Keratinocyte (primary cell): ENCODE measurements around the gene SERPINB5. TPM values are rescaled to one million over a fixed set of nuclear protein-coding genes. Genes with fewer than 3 reads are reported as not detected.

ENCODE experiments used
- DNase-seq: peaks from one replicate; pipeline ENCODE4 v3.0.0-alpha.2; 2011; ENCODE audit warnings: low read depth, missing footprints, low spot score
- FAIRE-seq: peaks from 2 replicates; lab custom pipeline; 2011; peaks lifted over from hg19 to GRCh38; lab: Jason Lieb, UNC
- H2AFZ ChIP-seq: 2 replicates; pipeline ENCODE4 v1.6.0; 2012; ENCODE audit warnings: low read length, control low read depth, inconsistent platforms; ENCODE audit not compliant: control insufficient read depth
- H3K27ac ChIP-seq: 2 replicates; pipeline ENCODE4 v1.5.1; 2011; ENCODE audit warnings: low read length; ENCODE audit not compliant: control insufficient read depth, insufficient read depth
- H3K27me3 ChIP-seq: 3 replicates; pipeline ENCODE4 v1.6.0; 2011; ENCODE audit warnings: low read length; ENCODE audit not compliant: control insufficient read depth, insufficient read depth; ENCODE audit errors: extremely low read depth
- H3K36me3 ChIP-seq, 2 experiments: 2 replicates in 1 of 2; 3 replicates in 1 of 2; pipeline ENCODE4 v1.5.1; 2011; ENCODE audit warnings: low read length in 2 of 2, mild to moderate bottlenecking in 1 of 2; ENCODE audit not compliant: control insufficient read depth in 2 of 2, insufficient read depth in 2 of 2; ENCODE audit errors: extremely low read depth in 1 of 2
- H3K4me1 ChIP-seq: 3 replicates; pipeline ENCODE4 v1.5.1; 2011; ENCODE audit warnings: low read length; ENCODE audit not compliant: control insufficient read depth, insufficient read depth; ENCODE audit errors: extremely low read depth
- H3K4me2 ChIP-seq: 3 replicates; pipeline ENCODE4 v1.6.0; 2011; ENCODE audit warnings: low read depth, low read length; ENCODE audit not compliant: control insufficient read depth, insufficient read depth; ENCODE audit errors: extremely low read depth
- H3K4me3 ChIP-seq, 3 experiments: fragments of 200-600 bp in 1 of 3; sonication (generic) in 1 of 3; 2 replicates in 2 of 3; 3 replicates in 1 of 3; pipeline ENCODE4 v1.5.1; 2011 to 2016; ENCODE audit warnings: low read length in 3 of 3, mild to moderate bottlenecking in 3 of 3, control low read depth in 2 of 3, inconsistent platforms in 1 of 3, low read depth in 1 of 3, mixed read lengths in 1 of 3, mixed run types in 1 of 3, moderate library complexity in 1 of 3; ENCODE audit not compliant: control insufficient read depth in 2 of 3, insufficient read depth in 2 of 3; ENCODE audit errors: extremely low read depth in 1 of 3
- H3K79me2 ChIP-seq: 2 replicates; pipeline ENCODE4 v1.6.0; 2012; ENCODE audit warnings: low read length; ENCODE audit not compliant: control insufficient read depth, insufficient read depth
- H3K9ac ChIP-seq: 3 replicates; pipeline ENCODE4 v1.6.0; 2011; ENCODE audit warnings: low read length; ENCODE audit not compliant: control insufficient read depth, insufficient read depth; ENCODE audit errors: extremely low read depth
- H3K9me1 ChIP-seq: 3 replicates; pipeline ENCODE4 v1.6.0; 2011; ENCODE audit warnings: low read length; ENCODE audit not compliant: control insufficient read depth, insufficient read depth; ENCODE audit errors: extremely low read depth
- H3K9me3 ChIP-seq: 2 replicates; pipeline ENCODE4 v1.5.1; 2012; ENCODE audit warnings: low read depth, low read length; ENCODE audit not compliant: control insufficient read depth
- H4K20me1 ChIP-seq: 3 replicates; pipeline ENCODE4 v1.6.0; 2011; ENCODE audit warnings: low read length; ENCODE audit not compliant: control insufficient read depth, insufficient read depth; ENCODE audit errors: extremely low read depth
- EZH2 ChIP-seq: IDR thresholded peaks from one replicate; pipeline ENCODE4 v1.6.1; 2012; ENCODE audit warnings: inconsistent platforms, mild to moderate bottlenecking, low read length, moderate library complexity
- dilution Hi-C: fragments of 300-500 bp; cut with MboI; formaldehyde crosslinking; loops from one replicate; pipeline ENCODE4 v1.7.0; 2020; ENCODE audit warnings: low sequenced_read_pairs; ENCODE audit not compliant: extremely low pct_ligation_motif_present
- polyA plus RNA-seq, 5 experiments: library from polyadenylated mRNA; depleted of rRNA in 3 of 5; stranded (reverse) in 3 of 5; stranded (forward) in 1 of 5; unstranded in 1 of 5; fragments of >200 nt; gene quantifications; 1 replicate in 1 of 5; 2 replicates in 3 of 5; 3 replicates in 1 of 5; pipeline versions ENCODE4 v1.2.1 to v1.2.3, GENCODE V29; 2011 to 2012; ENCODE audit warnings: missing spikeins in 2 of 5, low read depth in 1 of 5, low replicate concordance in 1 of 5
- TF ChIP-seq, protein P1 (sequence below), 3 experiments: IDR thresholded peaks in 1 of 3; conservative IDR thresholded peaks in 1 of 3; optimal IDR thresholded peaks in 1 of 3; 2 replicates in 2 of 3; 3 replicates in 1 of 3; pipeline versions ENCODE3 to v1.5.1; 2011; ENCODE audit warnings: low read length in 3 of 3, mild to moderate bottlenecking in 3 of 3, moderate library complexity in 2 of 3, control low read depth in 1 of 3, inconsistent platforms in 1 of 3; ENCODE audit not compliant: insufficient read depth in 2 of 3; ENCODE audit errors: extremely low read depth in 1 of 3

The SERPINB5 gene
- polyA plus RNA-seq, 1 donor (not counting 4 experiments of a cell fraction or from before 2014, with no cell fraction given): 833 TPM

DNA sequence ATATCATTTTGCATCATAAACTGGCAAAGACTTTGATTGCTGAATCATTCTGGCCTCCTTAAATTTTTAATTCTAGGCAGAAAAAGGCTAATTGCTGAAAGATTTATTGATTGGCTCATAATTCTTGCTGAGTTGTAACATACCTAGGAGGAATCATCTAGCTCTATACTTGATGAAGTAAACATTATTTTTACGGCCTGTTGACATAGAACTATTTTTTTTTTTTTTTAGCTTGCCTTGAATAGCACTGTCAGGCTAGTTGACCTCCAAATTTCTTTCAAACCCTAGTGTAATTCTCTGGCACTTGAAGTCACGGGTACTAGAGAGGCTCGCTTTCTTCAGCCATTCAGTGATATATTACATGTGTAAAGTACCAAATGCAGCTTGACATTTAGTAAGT, 68.2 kb downstream of the SERPINB5 start:
- DNase-seq: no peak
- H2AFZ ChIP-seq: no peak overlapping the region
- H3K27me3 ChIP-seq: no peaks in the 10 kb centered on the region
- H4K20me1 ChIP-seq: no peaks in the 10 kb centered on the region
- dilution Hi-C loops: no loop called here
- no peaks in the 10 kb centered on the region for H3K9me1 ChIP-seq
- H3K4me3 ChIP-seq: no peak overlapping the region
- H3K9ac ChIP-seq: no peak overlapping the region
- no peaks in the 10 kb centered on the region for H3K9me3 ChIP-seq
- H3K36me3 ChIP-seq: no peaks in the 10 kb centered on the region
- no peak for TF ChIP-seq EZH2
- TF ChIP-seq, protein P1, sequence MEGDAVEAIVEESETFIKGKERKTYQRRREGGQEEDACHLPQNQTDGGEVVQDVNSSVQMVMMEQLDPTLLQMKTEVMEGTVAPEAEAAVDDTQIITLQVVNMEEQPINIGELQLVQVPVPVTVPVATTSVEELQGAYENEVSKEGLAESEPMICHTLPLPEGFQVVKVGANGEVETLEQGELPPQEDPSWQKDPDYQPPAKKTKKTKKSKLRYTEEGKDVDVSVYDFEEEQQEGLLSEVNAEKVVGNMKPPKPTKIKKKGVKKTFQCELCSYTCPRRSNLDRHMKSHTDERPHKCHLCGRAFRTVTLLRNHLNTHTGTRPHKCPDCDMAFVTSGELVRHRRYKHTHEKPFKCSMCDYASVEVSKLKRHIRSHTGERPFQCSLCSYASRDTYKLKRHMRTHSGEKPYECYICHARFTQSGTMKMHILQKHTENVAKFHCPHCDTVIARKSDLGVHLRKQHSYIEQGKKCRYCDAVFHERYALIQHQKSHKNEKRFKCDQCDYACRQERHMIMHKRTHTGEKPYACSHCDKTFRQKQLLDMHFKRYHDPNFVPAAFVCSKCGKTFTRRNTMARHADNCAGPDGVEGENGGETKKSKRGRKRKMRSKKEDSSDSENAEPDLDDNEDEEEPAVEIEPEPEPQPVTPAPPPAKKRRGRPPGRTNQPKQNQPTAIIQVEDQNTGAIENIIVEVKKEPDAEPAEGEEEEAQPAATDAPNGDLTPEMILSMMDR (optimal IDR thresholded peaks at IDR 0.05 in 1 of 3, IDR thresholded peaks at IDR 0.05 in 1 of 3, conservative IDR thresholded peaks at IDR 0.05 in 1 of 3; ENCODE audit: extremely low read depth in 1 of 3, insufficient read depth in 2 of 3, low read length in 3 of 3): no peak
- H3K4me1 ChIP-seq: no peaks in the 10 kb centered on the region
- no peaks in the 10 kb centered on the region for H3K79me2 ChIP-seq
- no peak overlapping the region for H3K4me2 ChIP-seq
- no peak for FAIRE-seq
- no peak overlapping the region for H3K27ac ChIP-seq

DNA sequence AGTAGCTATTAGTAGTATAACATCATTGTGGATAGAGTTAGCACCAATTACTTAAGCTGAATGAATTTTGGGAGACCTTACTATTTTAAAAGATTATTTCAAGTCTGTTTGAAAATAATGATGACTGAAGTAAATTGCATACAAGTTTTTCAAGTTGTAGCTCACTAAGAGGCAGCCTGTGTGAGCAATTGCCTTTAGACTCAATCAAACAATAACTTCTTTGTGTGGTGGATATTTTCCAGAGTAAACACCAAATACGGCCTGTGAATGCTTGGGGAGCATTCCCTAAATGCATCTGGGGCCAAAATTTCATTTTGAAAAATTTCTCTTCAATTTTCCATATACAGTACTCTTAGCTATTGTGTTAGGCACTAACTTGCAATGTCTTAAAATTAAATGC, 73.3 kb downstream of the SERPINB5 start:
- Histone ChIP-seq H2AFZ (no peak overlapping the region), H3K9ac (no peak overlapping the region), H3K4me2 (no peak overlapping the region), H3K79me2 (no peaks in the 10 kb centered on the region), H3K4me1 (peaks cover 20% of the 10 kb centered on the region), H3K9me1 (no peaks in the 10 kb centered on the region), H3K27me3 (no peaks in the 10 kb centered on the region), H3K9me3 (no peaks in the 10 kb centered on the region), H3K27ac (no peak overlapping the region), H3K36me3 (no peaks in the 10 kb centered on the region), H4K20me1 (no peaks in the 10 kb centered on the region), H3K4me3 (no peak overlapping the region)
- no peak for FAIRE-seq
- no peak for TF ChIP-seq EZH2
- TF ChIP-seq, protein P1 (optimal IDR thresholded peaks at IDR 0.05 in 1 of 3, IDR thresholded peaks at IDR 0.05 in 1 of 3, conservative IDR thresholded peaks at IDR 0.05 in 1 of 3; ENCODE audit: extremely low read depth in 1 of 3, insufficient read depth in 2 of 3, low read length in 3 of 3): no peak
- DNase-seq: no peak
- dilution Hi-C loops: no loop called here
